ENCODE results near the gene STRIP1.

DNA sequence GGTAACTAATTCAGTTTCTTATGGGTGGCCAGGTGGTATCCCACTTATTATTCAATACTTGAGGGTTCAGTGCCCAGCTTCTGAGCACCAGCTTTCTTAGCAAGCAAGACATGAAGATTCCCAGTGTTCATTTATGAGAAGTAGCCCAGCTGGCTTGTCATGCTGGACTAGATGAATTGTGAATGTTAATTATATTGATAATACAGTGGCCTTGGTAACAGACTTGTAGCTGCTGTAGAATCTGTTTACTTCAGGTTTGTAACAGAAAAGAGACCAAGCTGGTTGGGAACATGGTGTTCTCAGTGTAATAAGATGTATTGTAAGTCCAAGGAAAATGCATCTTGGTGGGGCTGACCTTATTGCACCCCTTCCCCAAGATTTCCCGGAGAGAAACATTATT is 39.8 kb upstream of the STRIP1 start:
- TF ChIP-seq CTCF (IDR thresholded peaks at IDR 0.05; ENCODE audit: insufficient read depth, low read length, poor library complexity, severe bottlenecking) (no peak), EZH2phosphoT487 (conservative IDR thresholded peaks at IDR 0.05; ENCODE audit: low read length) (no peak)

All from SU-DHL-6 (cell line).